HEK293T (cell line): ENCODE data around the gene PDIK1L.

Experiments
- ARNT ChIP-seq: fragments of 450-650 bp; IDR thresholded peaks from 2 replicates; pipeline ENCODE4 v1.6.1; 2017; ENCODE audit warnings: mild to moderate bottlenecking
- BHLHE40 ChIP-seq: fragments of 450-650 bp; IDR thresholded peaks from 2 replicates; pipeline ENCODE4 v1.6.1; 2016; ENCODE audit warnings: mild to moderate bottlenecking, moderate library complexity, borderline replicate concordance
- ELF4 ChIP-seq: fragments of 450-650 bp; IDR thresholded peaks from 2 replicates; pipeline ENCODE4 v1.6.1; 2017; ENCODE audit warnings: antibody characterized with exemption
- FOXA1 ChIP-seq: fragments of 450-650 bp; IDR thresholded peaks from 2 replicates; pipeline ENCODE4 v1.6.1; 2016; ENCODE audit warnings: mild to moderate bottlenecking
- FOXK2 ChIP-seq: fragments of 450-650 bp; IDR thresholded peaks from 2 replicates; pipeline ENCODE4 v1.6.1; 2016; ENCODE audit warnings: mild to moderate bottlenecking
- FOXM1 ChIP-seq: fragments of 450-650 bp; IDR thresholded peaks from 2 replicates; pipeline ENCODE4 v1.6.1; 2017; ENCODE audit warnings: mild to moderate bottlenecking, borderline replicate concordance
- HDGF ChIP-seq: fragments of 450-650 bp; IDR thresholded peaks from 2 replicates; pipeline ENCODE4 v1.6.1; 2017; ENCODE audit warnings: antibody characterized with exemption, borderline replicate concordance
- L3MBTL2 ChIP-seq: fragments of 450-650 bp; conservative IDR thresholded peaks from 2 replicates; pipeline ENCODE4 v1.6.1; 2016; ENCODE audit warnings: mild to moderate bottlenecking
- NFRKB ChIP-seq: fragments of 450-650 bp; IDR thresholded peaks from 2 replicates; pipeline ENCODE4 v1.6.1; 2016; ENCODE audit warnings: mild to moderate bottlenecking, moderate library complexity
- PKNOX1 ChIP-seq: fragments of 450-650 bp; IDR thresholded peaks from 2 replicates; pipeline ENCODE4 v1.6.1; 2016
- SP1 ChIP-seq: fragments of 450-650 bp; IDR thresholded peaks from 2 replicates; pipeline ENCODE4 v1.6.1; 2017
- SUZ12 ChIP-seq: fragments of 450-650 bp; IDR thresholded peaks from 2 replicates; pipeline ENCODE4 v1.6.1; 2016; ENCODE audit warnings: mild to moderate bottlenecking
- TARDBP ChIP-seq: fragments of 450-650 bp; IDR thresholded peaks from 2 replicates; pipeline ENCODE4 v1.6.1; 2016
- ZNF384 ChIP-seq: fragments of 450-650 bp; IDR thresholded peaks from 2 replicates; pipeline ENCODE4 v1.6.1; 2016

GRCh38 chr1:26079960-26080814 is 31.4 kb upstream of the PDIK1L start:
- TF ChIP-seq ARNT (no peak), TARDBP (no peak), SP1 (no peak), NFRKB (no peak), BHLHE40 (no peak), ELF4 (no peak), FOXK2 (no peak), FOXA1 (no peak), HDGF (no peak), SUZ12 (no peak), ZNF384 (no peak), FOXM1 (no peak), PKNOX1 (no peak), L3MBTL2 (no peak)
